Measurements from ENCODE around the gene GUCA2B.

The GUCA2B gene

GRCh38 chr1:42135426-42135825 is 17.8 kb upstream of the GUCA2B start:
- TF ChIP-seq CTCF (conservative IDR thresholded peaks at IDR 0.05; ENCODE audit: low read length) (no peak), EZH2phosphoT487 (IDR thresholded peaks at IDR 0.05; ENCODE audit: borderline replicate concordance) (no peak)
- H3K9me2 ChIP-seq (replicated peaks; ENCODE audit: low read depth, low read length) = no peaks in the 10 kb centered on the region
- no peak overlapping the region for H3K4me3 ChIP-seq (ENCODE audit: low read length, poor library complexity, severe bottlenecking)
- H3K36me3 ChIP-seq (ENCODE audit: insufficient read depth, low read length) = no peaks in the 10 kb centered on the region
- no peaks in the 10 kb centered on the region for H4K20me1 ChIP-seq (ENCODE audit: insufficient read depth, low read length, poor library complexity, severe bottlenecking)
- H3K4me1 ChIP-seq (ENCODE audit: insufficient read depth, low read length, poor library complexity, severe bottlenecking) = no peaks in the 10 kb centered on the region
- H3K9me3 ChIP-seq (ENCODE audit: insufficient read depth, low read depth, low read length) = no peaks in the 10 kb centered on the region
- H3K79me2 ChIP-seq (ENCODE audit: insufficient read depth, low read length) = no peaks in the 10 kb centered on the region
- no peaks in the 10 kb centered on the region for H3K27me3 ChIP-seq (ENCODE audit: insufficient read depth, low read length, poor library complexity, severe bottlenecking)
- H3F3A ChIP-seq (ENCODE audit: low read depth) = no peaks in the 10 kb centered on the region
- no peak overlapping the region for H3K4me2 ChIP-seq (ENCODE audit: low read depth, low read length, poor library complexity, severe bottlenecking)
- H2AFZ ChIP-seq (ENCODE audit: low read length) = no peak overlapping the region
- no peak overlapping the region for H3K9ac ChIP-seq (ENCODE audit: low read depth, low read length, poor library complexity, severe bottlenecking)

DNA sequence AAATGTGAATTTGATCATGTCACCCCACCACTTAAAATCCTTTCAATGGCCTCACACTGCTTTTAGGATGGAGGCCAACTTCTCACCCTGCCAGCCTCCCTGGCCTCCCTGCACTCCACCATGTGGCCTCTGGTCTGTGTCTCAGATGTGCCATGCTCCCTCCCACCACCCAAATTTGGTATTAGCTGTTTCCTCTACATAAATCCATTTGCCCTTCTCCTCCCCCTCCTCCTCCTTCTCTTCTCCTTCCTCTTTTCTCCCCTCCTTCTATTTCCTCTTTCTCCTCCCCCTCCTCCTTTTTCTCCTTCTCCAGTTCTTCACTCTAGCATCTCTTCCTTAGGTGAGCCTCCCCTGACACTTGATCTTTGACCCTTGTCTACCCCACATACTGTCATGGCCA is 16.7 kb upstream of the GUCA2B start:
- Histone ChIP-seq H3F3A (ENCODE audit: low read depth) (no peaks in the 10 kb centered on the region), H3K4me1 (ENCODE audit: insufficient read depth, low read length, poor library complexity, severe bottlenecking) (no peaks in the 10 kb centered on the region), H3K79me2 (ENCODE audit: insufficient read depth, low read length) (no peaks in the 10 kb centered on the region), H3K4me2 (ENCODE audit: low read depth, low read length, poor library complexity, severe bottlenecking) (no peak overlapping the region), H4K20me1 (ENCODE audit: insufficient read depth, low read length, poor library complexity, severe bottlenecking) (no peaks in the 10 kb centered on the region), H2AFZ (ENCODE audit: low read length) (no peak overlapping the region), H3K36me3 (ENCODE audit: insufficient read depth, low read length) (no peaks in the 10 kb centered on the region), H3K27me3 (ENCODE audit: insufficient read depth, low read length, poor library complexity, severe bottlenecking) (no peaks in the 10 kb centered on the region), H3K4me3 (ENCODE audit: low read length, poor library complexity, severe bottlenecking) (no peak overlapping the region), H3K9me3 (ENCODE audit: insufficient read depth, low read depth, low read length) (no peaks in the 10 kb centered on the region), H3K9me2 (replicated peaks; ENCODE audit: low read depth, low read length) (no peaks in the 10 kb centered on the region), H3K9ac (ENCODE audit: low read depth, low read length, poor library complexity, severe bottlenecking) (no peak overlapping the region)
- TF ChIP-seq CTCF (conservative IDR thresholded peaks at IDR 0.05; ENCODE audit: low read length) = no peak
- TF ChIP-seq EZH2phosphoT487 (IDR thresholded peaks at IDR 0.05; ENCODE audit: borderline replicate concordance) = no peak

- no peaks in the 10 kb centered on the region for H3K9me3 ChIP-seq (ENCODE audit: insufficient read depth, low read depth, low read length)
- H3K4me2 ChIP-seq (ENCODE audit: low read depth, low read length, poor library complexity, severe bottlenecking) = no peak overlapping the region
- no peaks in the 10 kb centered on the region for H3K79me2 ChIP-seq (ENCODE audit: insufficient read depth, low read length)
- H3K9ac ChIP-seq (ENCODE audit: low read depth, low read length, poor library complexity, severe bottlenecking) = no peak overlapping the region
- H3K36me3 ChIP-seq (ENCODE audit: insufficient read depth, low read length) = no peaks in the 10 kb centered on the region
- TF ChIP-seq EZH2phosphoT487 (IDR thresholded peaks at IDR 0.05; ENCODE audit: borderline replicate concordance) = no peak
- no peak for TF ChIP-seq CTCF (conservative IDR thresholded peaks at IDR 0.05; ENCODE audit: low read length)
- H2AFZ ChIP-seq (ENCODE audit: low read length) = no peak overlapping the region
- no peaks in the 10 kb centered on the region for H3K27me3 ChIP-seq (ENCODE audit: insufficient read depth, low read length, poor library complexity, severe bottlenecking)
- no peaks in the 10 kb centered on the region for H3F3A ChIP-seq (ENCODE audit: low read depth)
- no peaks in the 10 kb centered on the region for H3K4me1 ChIP-seq (ENCODE audit: insufficient read depth, low read length, poor library complexity, severe bottlenecking)
- no peaks in the 10 kb centered on the region for H4K20me1 ChIP-seq (ENCODE audit: insufficient read depth, low read length, poor library complexity, severe bottlenecking)
- H3K9me2 ChIP-seq (replicated peaks; ENCODE audit: low read depth, low read length) = no peaks in the 10 kb centered on the region
- H3K4me3 ChIP-seq (ENCODE audit: low read length, poor library complexity, severe bottlenecking) = no peak overlapping the region
Observed at GRCh38 chr1:42137766-42138165, 15.4 kb upstream of the GUCA2B start.

Measured in Loucy (cell line).